NCI-H524 (cell line): ENCODE results near the gene SOX6.
A peak's percentile ranks its signal among the peaks of the same experiment; 100 is the strongest.
"Not testable (repeated sequence)": the region's sequence is repeated elsewhere in the genome, so short reads cannot be mapped to it uniquely, and the experiment has no call there.

Experiments used
- DNase-seq, 2 experiments: peaks; one replicate each; lab custom pipeline; 2025; lab: John Stamatoyannopoulos, UW

The SOX6 gene

DNA sequence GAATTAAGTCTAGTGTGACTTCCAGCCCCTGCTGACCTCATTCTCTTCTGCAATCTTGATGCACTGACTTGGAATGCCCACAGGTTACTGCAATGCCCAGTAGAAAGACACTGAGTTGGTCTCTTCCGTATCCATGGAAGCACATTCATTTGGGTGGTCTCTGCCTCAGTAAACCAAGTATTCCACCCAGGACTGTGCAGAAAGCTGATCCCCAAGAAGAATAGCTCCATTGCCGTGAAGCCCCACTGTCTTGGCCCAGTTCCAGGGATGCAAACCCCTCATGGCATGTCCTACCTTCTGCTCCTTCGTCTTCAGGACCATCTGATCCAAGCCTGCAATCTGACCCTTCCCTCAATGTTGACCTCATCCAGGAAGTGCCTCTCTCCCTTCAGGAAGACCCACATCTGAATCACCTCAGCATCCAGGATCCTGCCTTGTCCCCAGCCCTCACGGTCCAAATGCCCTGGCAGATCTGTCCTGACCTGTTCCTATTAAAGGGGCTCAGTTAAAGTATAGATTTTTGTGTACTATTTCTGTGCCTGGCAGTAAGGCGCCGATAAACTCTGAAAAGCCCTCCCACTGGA, 425.8 kb downstream of the SOX6 start:
- DNase-seq: no peak

DNA sequence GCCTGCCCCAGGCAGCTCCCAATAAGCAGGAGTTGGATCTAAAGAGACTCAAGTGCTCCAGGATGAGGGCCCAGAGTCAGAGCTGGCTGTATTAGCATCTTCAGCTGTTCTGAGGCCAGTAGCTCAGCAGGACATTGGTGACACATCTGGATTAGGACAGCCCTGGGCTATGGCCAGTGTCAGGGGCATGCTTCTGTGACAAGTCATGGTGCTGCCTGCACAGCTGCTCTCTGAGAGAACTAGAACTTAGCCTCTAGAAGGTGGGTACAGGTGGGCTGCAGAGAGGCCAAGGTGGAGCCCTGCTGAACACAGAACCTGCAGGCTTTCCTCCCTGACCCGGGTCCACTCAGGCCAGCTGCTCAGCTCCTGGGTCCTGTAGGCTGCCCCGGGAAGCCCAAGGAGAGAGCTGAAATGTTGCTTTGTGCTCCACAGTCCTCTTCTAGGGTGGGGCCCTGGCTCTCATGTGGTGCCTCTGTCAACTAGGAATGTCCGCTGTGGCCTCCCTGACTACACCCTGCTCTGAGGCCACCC, 426.9 kb downstream of the SOX6 start:
- DNase-seq: no peak

- DNase-seq: no peak
These were observed 428.5 kb downstream of the SOX6 start for GRCh38 chr11:15927864-15928217.

GRCh38 chr11:15927196-15927863, 429.0 kb downstream of the SOX6 start:
- DNase-seq: no peak

GRCh38 chr11:15926071-15926470, 430.3 kb downstream of the SOX6 start:
- DNase-seq: no peak

GRCh38 chr11:15923183-15923582, 433.2 kb downstream of the SOX6 start:
- DNase-seq: no peak

DNA sequence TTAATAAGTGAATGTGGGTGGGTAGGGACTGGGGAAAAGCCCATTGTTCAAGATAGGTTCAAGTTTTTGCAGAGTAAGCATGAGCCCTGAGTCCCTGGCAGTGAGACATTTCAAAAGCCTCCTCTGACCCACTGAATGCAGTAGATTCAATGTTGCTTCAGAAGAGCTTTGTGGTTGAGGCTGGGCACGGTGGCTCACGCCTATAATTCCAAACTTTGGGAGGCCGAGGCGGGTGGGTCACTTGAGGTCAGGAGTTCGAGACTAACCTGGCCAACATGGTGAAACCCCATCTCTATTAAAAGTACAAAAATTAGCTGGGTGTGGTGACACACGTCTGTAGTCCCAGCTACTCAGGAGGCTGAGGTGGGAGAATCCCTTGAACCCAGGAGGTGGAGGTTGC, 433.6 kb downstream of the SOX6 start:
- not testable (repeated sequence) for DNase-seq

DNA sequence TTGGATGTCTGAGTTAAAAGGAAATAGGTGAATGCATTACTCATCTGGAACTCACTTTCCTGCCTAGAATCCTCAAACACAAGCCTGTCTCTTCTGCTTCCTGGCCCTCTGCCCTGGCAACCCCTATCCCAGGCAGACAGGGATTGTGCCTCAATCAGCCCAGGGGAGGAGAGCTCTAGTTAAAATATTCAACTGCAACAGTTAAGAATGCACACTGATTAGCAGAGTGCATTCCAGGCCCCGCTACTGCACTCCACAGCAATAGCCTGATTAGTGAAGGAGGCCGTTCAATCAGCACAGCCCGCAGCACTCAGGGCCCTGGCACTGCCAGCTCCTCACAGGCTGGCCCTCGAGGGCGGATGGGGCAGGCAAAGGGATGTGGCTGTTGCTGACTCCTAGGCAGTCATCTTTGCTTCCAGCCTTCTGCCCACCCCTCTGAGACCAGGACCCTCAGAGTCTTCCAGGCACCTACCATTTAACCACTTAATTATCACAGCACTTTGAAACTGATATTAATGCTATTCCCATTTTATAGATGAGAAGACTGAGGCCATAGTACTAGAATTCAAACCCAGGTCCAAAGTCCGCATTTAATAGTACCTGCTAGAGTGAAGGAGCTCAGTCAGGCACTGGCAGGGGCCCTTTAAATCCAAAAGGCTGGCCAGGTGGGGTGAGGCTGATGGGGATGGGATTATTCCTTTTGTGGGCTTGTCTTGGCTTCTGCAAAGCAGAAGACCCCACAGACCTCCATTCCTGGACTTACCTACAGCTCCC, 435.3 kb downstream of the SOX6 start:
- no peak for DNase-seq

DNA sequence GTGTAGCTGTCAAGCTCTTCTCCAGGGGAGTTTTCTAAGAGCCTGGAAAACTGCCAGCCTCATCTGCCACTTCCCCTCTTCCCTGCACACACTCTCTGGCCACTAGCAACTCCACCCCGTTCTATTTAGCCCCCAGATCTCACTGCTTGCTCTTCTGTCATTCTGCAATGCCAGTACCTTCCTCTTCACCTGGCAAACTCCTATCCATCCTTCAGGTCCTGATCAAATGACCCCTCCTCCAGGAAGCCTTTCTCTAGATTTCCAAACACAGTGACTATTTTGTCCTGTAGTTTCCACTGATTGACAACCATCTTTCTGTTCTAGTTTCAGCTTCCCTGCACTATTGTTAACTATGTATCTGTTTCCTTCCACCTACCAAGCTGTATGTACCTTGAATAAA, 437.7 kb downstream of the SOX6 start:
- no peak for DNase-seq

DNA sequence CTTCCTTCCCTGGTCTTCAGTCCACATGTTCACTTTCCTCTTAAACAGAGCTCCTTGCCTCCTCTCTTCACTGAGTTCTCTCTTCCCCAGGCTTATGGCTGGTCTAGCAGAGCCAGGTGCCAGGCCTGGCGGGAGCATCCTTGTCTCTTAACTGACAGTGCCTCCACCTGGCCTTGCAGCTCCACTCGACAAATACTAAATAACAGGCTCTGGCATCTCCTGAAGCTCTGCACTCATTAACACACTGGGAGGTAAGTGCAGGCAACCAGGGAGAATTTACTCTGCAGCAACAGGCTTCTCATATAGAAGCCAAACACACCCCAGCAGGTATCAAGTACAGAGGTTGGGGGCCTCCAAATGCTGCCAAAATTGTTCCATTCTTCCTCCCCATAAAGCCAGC, 438.1 kb downstream of the SOX6 start:
- DNase-seq: peak in 1 of 2 experiments; percentile 9
